GM23248 (cell line): ENCODE results near the gene CLRN2. TPM values are rescaled to one million over a fixed set of nuclear protein-coding genes. Genes with fewer than 3 reads are reported as not detected.

Experiments used
- DNase-seq: peaks from one replicate; pipeline ENCODE4 v3.0.0-alpha.2; 2015
- H2AFZ ChIP-seq: fragments of 200-600 bp; sonication (generic); 2 replicates; pipeline ENCODE4 v1.6.1; 2016; ENCODE audit warnings: antibody characterized with exemption
- H3F3A ChIP-seq: fragments of 200-600 bp; sonication (generic); 2 replicates; pipeline ENCODE4 v1.6.1; 2016; ENCODE audit warnings: mild to moderate bottlenecking, antibody characterized with exemption, mixed run types; ENCODE audit not compliant: insufficient read depth
- H3K27ac ChIP-seq: fragments of 200-600 bp; sonication (generic); 2 replicates; pipeline ENCODE4 v1.5.1; 2016; ENCODE audit warnings: mild to moderate bottlenecking
- H3K27me3 ChIP-seq: fragments of 200-600 bp; sonication (generic); replicated peaks from 2 replicates; pipeline ENCODE4 v1.6.1; 2016; ENCODE audit warnings: mild to moderate bottlenecking; ENCODE audit not compliant: insufficient read depth
- H3K36me3 ChIP-seq: fragments of 200-600 bp; sonication (generic); 2 replicates; pipeline ENCODE4 v1.6.1; 2016; ENCODE audit warnings: low read depth, mild to moderate bottlenecking
- H3K4me1 ChIP-seq: fragments of 200-600 bp; sonication (generic); 2 replicates; pipeline ENCODE4 v1.6.1; 2016; ENCODE audit warnings: mild to moderate bottlenecking; ENCODE audit not compliant: insufficient read depth
- H3K4me2 ChIP-seq: fragments of 200-600 bp; sonication (generic); one replicate; pipeline ENCODE4 v1.6.1; 2016; ENCODE audit warnings: mild to moderate bottlenecking; ENCODE audit not compliant: unreplicated experiment
- H3K4me3 ChIP-seq: fragments of 200-600 bp; sonication (generic); 2 replicates; pipeline ENCODE4 v1.5.1; 2016; ENCODE audit warnings: mild to moderate bottlenecking
- H3K79me2 ChIP-seq: fragments of 200-600 bp; sonication (generic); 2 replicates; pipeline ENCODE4 v1.6.1; 2016; ENCODE audit warnings: mild to moderate bottlenecking; ENCODE audit not compliant: insufficient read depth
- H3K9ac ChIP-seq: fragments of 200-600 bp; sonication (generic); 2 replicates; pipeline ENCODE4 v1.6.1; 2016; ENCODE audit warnings: mild to moderate bottlenecking
- H3K9me2 ChIP-seq: fragments of 200-600 bp; sonication (generic); 2 replicates; pipeline ENCODE4 v1.6.1; 2016; ENCODE audit warnings: mixed run types, mild to moderate bottlenecking, moderate library complexity; ENCODE audit not compliant: insufficient read depth
- H3K9me3 ChIP-seq: fragments of 200-600 bp; sonication (generic); one replicate; pipeline ENCODE4 v1.6.1; 2017; ENCODE audit warnings: low read depth
- H4K20me1 ChIP-seq: fragments of 200-600 bp; sonication (generic); 2 replicates; pipeline ENCODE4 v1.6.0; 2016; ENCODE audit not compliant: insufficient read depth
- EZH2 ChIP-seq: fragments of 200-600 bp; sonication (generic); IDR thresholded peaks from 2 replicates; pipeline ENCODE4 v1.6.1; 2018; ENCODE audit warnings: antibody characterized with exemption, mild to moderate bottlenecking; ENCODE audit not compliant: insufficient read depth, poor library complexity, severe bottlenecking
- EZH2phosphoT487 ChIP-seq: fragments of 200-600 bp; sonication (generic); IDR thresholded peaks from 2 replicates; pipeline ENCODE4 v1.6.1; 2018; ENCODE audit warnings: antibody characterized with exemption, moderate library complexity, mild to moderate bottlenecking, low read depth; ENCODE audit not compliant: insufficient read depth
- WGBS, 2 experiments: methylation state at CpG; one replicate each; pipeline ENCODE4 v1.1.6; 2015 to 2017; ENCODE audit warnings: low lambda C conversion rate in 2 of 2, low coverage in 1 of 2; ENCODE audit errors: missing lambda C conversion rate in 2 of 2; 5-methylcytosine and 5-hydroxymethylcytosine counted together
- in situ Hi-C: fragments of 300-500 bp; cut with MboI; formaldehyde crosslinking; loops from 2 replicates; pipeline ENCODE4 v1.15.0; 2020
- polyA plus RNA-seq: library from polyadenylated mRNA; unstranded; fragments of >200 nt; fragmentation: Nextera tagmentation; extraction: Ambion mirVana; gene quantifications from 2 replicates; pipeline ENCODE4 v1.2.1, GENCODE V29; 2016
- total RNA-seq: library from RNA; depleted of rRNA; stranded (reverse); fragments of >200 nt; shearing (Covaris generic); gene quantifications from 2 replicates; pipeline ENCODE4 v1.2.3, GENCODE V29; 2014

Gene CLRN2
- total and polyA plus RNA-seq, 2 experiments from 2014 or later: not detected

GRCh38 chr4:17521595-17521994 is 6.6 kb downstream of the CLRN2 start:
- Histone ChIP-seq H3F3A (no peaks in the 10 kb centered on the region), H2AFZ (no peak overlapping the region), H3K27ac (no peak overlapping the region), H3K9me3 (no peaks in the 10 kb centered on the region), H3K27me3 (peaks cover 58% of the 10 kb centered on the region), H3K79me2 (no peaks in the 10 kb centered on the region), H4K20me1 (no peaks in the 10 kb centered on the region), H3K9me2 (no peaks in the 10 kb centered on the region), H3K4me1 (no peaks in the 10 kb centered on the region), H3K4me3 (no peak overlapping the region), H3K4me2 (no peak overlapping the region), H3K36me3 (no peaks in the 10 kb centered on the region), H3K9ac (no peak overlapping the region)
- WGBS, 2 experiments: 70 to 76% methylated on average over 5 of the region's 5 CpGs
- no peak for TF ChIP-seq EZH2phosphoT487
- TF ChIP-seq EZH2: no peak
- in situ Hi-C loops: no loop called here
- no peak for DNase-seq

GRCh38 chr4:17523662-17524061 is 8.7 kb downstream of the CLRN2 start:
- Histone ChIP-seq H3K9me2 (no peaks in the 10 kb centered on the region), H3K27ac (no peak overlapping the region), H3K36me3 (no peaks in the 10 kb centered on the region), H3F3A (no peaks in the 10 kb centered on the region), H3K4me2 (no peak overlapping the region), H3K79me2 (no peaks in the 10 kb centered on the region), H3K27me3 (peaks cover 38% of the 10 kb centered on the region; the same call in 1 of the 2 replicates), H3K4me1 (no peaks in the 10 kb centered on the region), H3K4me3 (no peak overlapping the region), H3K9ac (no peak overlapping the region), H2AFZ (no peak overlapping the region), H3K9me3 (no peaks in the 10 kb centered on the region), H4K20me1 (no peaks in the 10 kb centered on the region)
- TF ChIP-seq EZH2phosphoT487 (no peak), EZH2 (no peak)
- in situ Hi-C loops: no loop called here
- DNase-seq: no peak
- WGBS, 2 experiments: 0 to 9% methylated on average over 2 of the region's 2 CpGs

- DNase-seq: no peak
- in situ Hi-C loops: no loop called here
Observed at GRCh38 chr4:17526695-17527477, 11.9 kb downstream of the CLRN2 start.

GRCh38 chr4:17528551-17529165 is 13.7 kb downstream of the CLRN2 start:
- H3K27me3 ChIP-seq: 0 out of 2 replicates have a peak, but pooled peaks cover 7% of the 10 kb centered on the region
- no peak overlapping the region for H2AFZ ChIP-seq
- DNase-seq: no peak
- H4K20me1 ChIP-seq: no peaks in the 10 kb centered on the region
- no peaks in the 10 kb centered on the region for H3K9me2 ChIP-seq
- no peaks in the 10 kb centered on the region for H3K79me2 ChIP-seq
- in situ Hi-C loops: no loop called here
- H3K4me2 ChIP-seq: no peak overlapping the region
- H3K4me3 ChIP-seq: no peak overlapping the region
- H3K27ac ChIP-seq: no peak overlapping the region
- no peaks in the 10 kb centered on the region for H3K4me1 ChIP-seq
- no peaks in the 10 kb centered on the region for H3K36me3 ChIP-seq
- WGBS, 2 experiments: 75 to 76% methylated on average over 10 of the region's 10 CpGs
- no peak for TF ChIP-seq EZH2
- TF ChIP-seq EZH2phosphoT487: no peak
- no peaks in the 10 kb centered on the region for H3F3A ChIP-seq
- H3K9me3 ChIP-seq: no peaks in the 10 kb centered on the region
- no peak overlapping the region for H3K9ac ChIP-seq

More at GRCh38 chr4:17526695-17527477, 11.9 kb downstream of the CLRN2 start:
- Histone ChIP-seq H3K79me2 (no peaks in the 10 kb centered on the region), H3K9me3 (no peaks in the 10 kb centered on the region), H3K36me3 (no peaks in the 10 kb centered on the region), H3K4me3 (no peak overlapping the region), H3K4me1 (no peaks in the 10 kb centered on the region), H3K4me2 (no peak overlapping the region), H2AFZ (no peak overlapping the region), H3K9me2 (no peaks in the 10 kb centered on the region), H3K9ac (no peak overlapping the region), H3K27ac (no peak overlapping the region), H4K20me1 (no peaks in the 10 kb centered on the region), H3K27me3 (peaks cover 17% of the 10 kb centered on the region; the same call in 1 of the 2 replicates), H3F3A (no peaks in the 10 kb centered on the region)
- no peak for TF ChIP-seq EZH2
- TF ChIP-seq EZH2phosphoT487: no peak
- 81 to 82% methylated on average over 27 of the region's 27 CpGs for WGBS, 2 experiments
